Adrenal gland (tissue), 5 donors: Measurements from ENCODE around the gene RING1.

Experiments
- CTCF ChIP-seq, 6 experiments: fragments of 450-650 bp in 4 of 6; fragments of 200-600 bp in 2 of 6; sonication (generic) in 1 of 6; IDR thresholded peaks; 1 replicate in 5 of 6; 2 replicates in 1 of 6; pipeline versions ENCODE4 v1.5.1 to v1.8.0; 2016 to 2021; ENCODE audit warnings: antibody characterized with exemption in 6 of 6, mild to moderate bottlenecking in 2 of 6, moderate library complexity in 1 of 6
- POLR2A ChIP-seq, 2 donors: fragments of 450-650 bp; IDR thresholded peaks; one replicate each; pipeline ENCODE4 v1.6.1; 2017; ENCODE audit warnings: antibody characterized with exemption in 2 of 2, mild to moderate bottlenecking in 2 of 2, moderate library complexity in 1 of 2
- donor health status: DM: no; HTN: no; CAD: no.

GRCh38 chr6:33176906-33177305, 31.4 kb upstream of the RING1 start:
- TF ChIP-seq CTCF (IDR thresholded peaks at IDR 0.05) (no peak), POLR2A (IDR thresholded peaks at IDR 0.05) (no peak)
